HEK293 (cell line): ENCODE measurements around the gene PRG2.
A peak's percentile ranks its signal among the peaks of the same experiment; 100 is the strongest.

Source experiments
- CTCF ChIA-PET: fragments of 350-600 bp; formaldehyde crosslinking; extraction: SDS; loops from one replicate; lab custom pipeline; 2021; ENCODE audit warnings: antibody characterized with exemption; lab: Yijun Ruan, JAX
- POLR2A ChIA-PET: fragments of 300-600 bp; formaldehyde crosslinking; extraction: SDS; loops from one replicate; lab custom pipeline; 2020; ENCODE audit warnings: antibody characterized with exemption, inconsistent platforms; lab: Yijun Ruan, JAX
- H3K27ac ChIP-seq: fragments of 200-500 bp; sonication (Bioruptor generic); 2 replicates; pipeline ENCODE4 v1.5.1; 2014; ENCODE audit warnings: low read depth, low read length, control low read depth, inconsistent platforms; ENCODE audit errors: extremely low read depth
- H3K36me3 ChIP-seq, 2 experiments: fragments of 200-500 bp in 1 of 2; sonication (Bioruptor generic) in 1 of 2; 1 replicate in 1 of 2; 2 replicates in 1 of 2; pipeline ENCODE4 v1.5.1; 2014 to 2017; ENCODE audit warnings: inconsistent platforms in 2 of 2, low read length in 2 of 2; ENCODE audit not compliant: control insufficient read depth in 2 of 2, insufficient read depth in 1 of 2
- H3K4me1 ChIP-seq: fragments of 200-500 bp; sonication (Bioruptor generic); 2 replicates; pipeline ENCODE4 v1.5.1; 2014; ENCODE audit warnings: mild to moderate bottlenecking, low read length, inconsistent platforms; ENCODE audit not compliant: control insufficient read depth, insufficient read depth
- H3K4me3 ChIP-seq: 2 replicates; pipeline ENCODE4 v1.5.1; 2011; ENCODE audit warnings: low read depth, mild to moderate bottlenecking, control low read depth, low read length, moderate library complexity
- H3K9me3 ChIP-seq: fragments of 200-500 bp; sonication (Bioruptor generic); 2 replicates; pipeline ENCODE4 v1.5.1; 2014; ENCODE audit warnings: low read depth, low read length, inconsistent platforms; ENCODE audit not compliant: control insufficient read depth, insufficient read depth
- EGR2 ChIP-seq: fragments of 450-650 bp; formaldehyde crosslinking; IDR thresholded peaks from 2 replicates; pipeline ENCODE4 v1.5.1; 2016; ENCODE audit warnings: low read depth, missing biosample characterization, missing genetic modification characterization
- FEZF1 ChIP-seq: fragments of 450-650 bp; formaldehyde crosslinking; IDR thresholded peaks from 2 replicates; pipeline ENCODE4 v1.5.1; 2016; ENCODE audit warnings: missing biosample characterization, missing genetic modification characterization
- GLI4 ChIP-seq: fragments of 450-650 bp; formaldehyde crosslinking; IDR thresholded peaks from 2 replicates; pipeline ENCODE4 v1.5.1; 2016; ENCODE audit warnings: missing biosample characterization, missing genetic modification characterization
- RBAK ChIP-seq: fragments of 450-650 bp; formaldehyde crosslinking; IDR thresholded peaks from 2 replicates; pipeline ENCODE4 v1.5.1; 2016; ENCODE audit warnings: missing biosample characterization, missing genetic modification characterization
- REPIN1 ChIP-seq: fragments of 450-650 bp; formaldehyde crosslinking; IDR thresholded peaks from 2 replicates; pipeline ENCODE4 v1.5.1; 2017; ENCODE audit warnings: missing biosample characterization, missing genetic modification characterization, low read depth
- ZBTB20 ChIP-seq: fragments of 450-650 bp; formaldehyde crosslinking; IDR thresholded peaks from 2 replicates; pipeline ENCODE4 v1.5.1; 2016; ENCODE audit warnings: missing biosample characterization, missing genetic modification characterization
- ZBTB8A ChIP-seq: fragments of 450-650 bp; formaldehyde crosslinking; IDR thresholded peaks from 2 replicates; pipeline ENCODE4 v1.5.1; 2016; ENCODE audit warnings: missing biosample characterization, missing genetic modification characterization
- ZFP69B ChIP-seq: fragments of 450-650 bp; formaldehyde crosslinking; IDR thresholded peaks from 2 replicates; pipeline ENCODE4 v1.5.1; 2016; ENCODE audit warnings: missing biosample characterization, missing genetic modification characterization
- ZNF121 ChIP-seq: fragments of 450-650 bp; formaldehyde crosslinking; IDR thresholded peaks from 2 replicates; pipeline ENCODE4 v1.5.1; 2016; ENCODE audit warnings: missing biosample characterization, missing genetic modification characterization
- ZNF140 ChIP-seq: fragments of 450-650 bp; formaldehyde crosslinking; IDR thresholded peaks from 2 replicates; pipeline ENCODE4 v1.5.1; 2016; ENCODE audit warnings: missing biosample characterization, missing genetic modification characterization
- ZNF16 ChIP-seq: fragments of 450-650 bp; formaldehyde crosslinking; IDR thresholded peaks from 2 replicates; pipeline ENCODE4 v1.5.1; 2016; ENCODE audit warnings: low read depth, missing biosample characterization, missing genetic modification characterization
- ZNF2 ChIP-seq: fragments of 450-650 bp; formaldehyde crosslinking; IDR thresholded peaks from 2 replicates; pipeline ENCODE4 v1.5.1; 2016; ENCODE audit warnings: missing biosample characterization, missing genetic modification characterization
- ZNF221 ChIP-seq: fragments of 450-650 bp; formaldehyde crosslinking; IDR thresholded peaks from 2 replicates; pipeline ENCODE4 v1.5.1; 2017; ENCODE audit warnings: missing biosample characterization, missing genetic modification characterization, borderline replicate concordance
- ZNF48 ChIP-seq: fragments of 450-650 bp; formaldehyde crosslinking; IDR thresholded peaks from 2 replicates; pipeline ENCODE4 v1.5.1; 2016; ENCODE audit warnings: missing biosample characterization, missing genetic modification characterization
- ZNF530 ChIP-seq: fragments of 450-650 bp; formaldehyde crosslinking; IDR thresholded peaks from 2 replicates; pipeline ENCODE4 v1.5.1; 2016; ENCODE audit warnings: low read depth, missing biosample characterization, missing genetic modification characterization
- ZNF549 ChIP-seq: fragments of 450-650 bp; IDR thresholded peaks from 2 replicates; pipeline ENCODE4 v1.5.1; 2018; ENCODE audit warnings: missing biosample characterization, missing genetic modification characterization, mild to moderate bottlenecking, inconsistent platforms, moderate library complexity
- ZNF585B ChIP-seq: fragments of 450-650 bp; formaldehyde crosslinking; IDR thresholded peaks from 2 replicates; pipeline ENCODE4 v1.5.1; 2016; ENCODE audit warnings: missing biosample characterization, missing genetic modification characterization
- ZNF624 ChIP-seq: fragments of 450-650 bp; formaldehyde crosslinking; IDR thresholded peaks from 2 replicates; pipeline ENCODE4 v1.5.1; 2017; ENCODE audit warnings: missing biosample characterization, missing genetic modification characterization
- ZSCAN30 ChIP-seq: fragments of 450-650 bp; IDR thresholded peaks from 2 replicates; pipeline ENCODE4 v1.5.1; 2018; ENCODE audit warnings: missing biosample characterization, mild to moderate bottlenecking, missing genetic modification characterization, moderate library complexity
- TF ChIP-seq, protein P1 (sequence below): fragments of 450-650 bp; formaldehyde crosslinking; optimal IDR thresholded peaks from 2 replicates; pipeline ENCODE3; 2016; ENCODE audit warnings: missing biosample characterization, mild to moderate bottlenecking, missing genetic modification characterization
- TF ChIP-seq, protein P2 (sequence below): fragments of 450-650 bp; formaldehyde crosslinking; IDR thresholded peaks from 2 replicates; pipeline ENCODE4 v1.5.1; 2017; ENCODE audit warnings: missing biosample characterization, mild to moderate bottlenecking, missing genetic modification characterization, moderate library complexity
- TF ChIP-seq, protein P3 (sequence below): fragments of 450-650 bp; IDR thresholded peaks from 2 replicates; pipeline ENCODE4 v1.5.1; 2018; ENCODE audit warnings: missing biosample characterization, mild to moderate bottlenecking, missing genetic modification characterization
- TF ChIP-seq, protein P4 (sequence below): fragments of 450-650 bp; formaldehyde crosslinking; IDR thresholded peaks from 2 replicates; pipeline ENCODE4 v1.5.1; 2016; ENCODE audit warnings: missing biosample characterization, missing genetic modification characterization
- TF ChIP-seq, protein P5 (sequence below): fragments of 450-650 bp; formaldehyde crosslinking; IDR thresholded peaks from 2 replicates; pipeline ENCODE4 v1.5.1; 2016; ENCODE audit warnings: missing biosample characterization, missing genetic modification characterization, borderline replicate concordance
- TF ChIP-seq, protein P6 (sequence below): fragments of 450-650 bp; formaldehyde crosslinking; IDR thresholded peaks from 2 replicates; pipeline ENCODE4 v1.5.1; 2016; ENCODE audit warnings: missing biosample characterization, missing genetic modification characterization

The PRG2 gene

DNA sequence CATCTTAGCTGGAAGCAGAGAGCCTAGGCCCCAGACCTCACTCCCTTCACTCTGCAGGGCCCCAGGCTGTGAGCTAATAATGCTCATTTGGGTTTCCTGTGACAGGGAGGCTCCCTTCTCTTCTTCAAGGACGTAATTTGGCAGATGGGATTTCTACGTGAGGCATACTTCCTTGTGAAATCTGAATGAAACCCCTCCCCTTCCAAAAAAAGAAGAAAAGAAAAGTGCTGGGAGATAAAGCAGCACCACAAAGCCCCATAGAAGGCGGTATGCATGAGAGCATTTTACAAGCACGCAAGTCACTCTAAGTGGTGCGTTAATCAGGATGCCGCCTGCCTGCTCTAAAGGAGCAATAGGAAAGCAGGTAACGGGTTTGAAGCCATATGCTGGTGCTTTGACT lies 46.6 kb downstream of the PRG2 start:
- no peak for TF ChIP-seq EGR2 (tag by site-specific recombination)
- TF ChIP-seq ZNF140 (tag by site-specific recombination): no peak
- TF ChIP-seq, protein P1, sequence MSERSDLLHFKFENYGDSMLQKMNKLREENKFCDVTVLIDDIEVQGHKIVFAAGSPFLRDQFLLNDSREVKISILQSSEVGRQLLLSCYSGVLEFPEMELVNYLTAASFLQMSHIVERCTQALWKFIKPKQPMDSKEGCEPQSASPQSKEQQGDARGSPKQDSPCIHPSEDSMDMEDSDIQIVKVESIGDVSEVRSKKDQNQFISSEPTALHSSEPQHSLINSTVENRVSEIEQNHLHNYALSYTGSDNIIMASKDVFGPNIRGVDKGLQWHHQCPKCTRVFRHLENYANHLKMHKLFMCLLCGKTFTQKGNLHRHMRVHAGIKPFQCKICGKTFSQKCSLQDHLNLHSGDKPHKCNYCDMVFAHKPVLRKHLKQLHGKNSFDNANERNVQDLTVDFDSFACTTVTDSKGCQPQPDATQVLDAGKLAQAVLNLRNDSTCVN: no peak
- TF ChIP-seq REPIN1 (tag by site-specific recombination): no peak
- no peak for TF ChIP-seq ZNF530 (tag by site-specific recombination)
- TF ChIP-seq, protein P2, sequence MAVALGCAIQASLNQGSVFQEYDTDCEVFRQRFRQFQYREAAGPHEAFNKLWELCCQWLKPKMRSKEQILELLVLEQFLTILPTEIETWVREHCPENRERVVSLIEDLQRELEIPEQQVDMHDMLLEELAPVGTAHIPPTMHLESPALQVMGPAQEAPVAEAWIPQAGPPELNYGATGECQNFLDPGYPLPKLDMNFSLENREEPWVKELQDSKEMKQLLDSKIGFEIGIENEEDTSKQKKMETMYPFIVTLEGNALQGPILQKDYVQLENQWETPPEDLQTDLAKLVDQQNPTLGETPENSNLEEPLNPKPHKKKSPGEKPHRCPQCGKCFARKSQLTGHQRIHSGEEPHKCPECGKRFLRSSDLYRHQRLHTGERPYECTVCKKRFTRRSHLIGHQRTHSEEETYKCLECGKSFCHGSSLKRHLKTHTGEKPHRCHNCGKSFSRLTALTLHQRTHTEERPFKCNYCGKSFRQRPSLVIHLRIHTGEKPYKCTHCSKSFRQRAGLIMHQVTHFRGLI (tag by site-specific recombination): no peak
- TF ChIP-seq ZNF585B (tag by site-specific recombination): no peak
- no peak for TF ChIP-seq ZNF2 (tag by site-specific recombination)
- TF ChIP-seq, protein P3, sequence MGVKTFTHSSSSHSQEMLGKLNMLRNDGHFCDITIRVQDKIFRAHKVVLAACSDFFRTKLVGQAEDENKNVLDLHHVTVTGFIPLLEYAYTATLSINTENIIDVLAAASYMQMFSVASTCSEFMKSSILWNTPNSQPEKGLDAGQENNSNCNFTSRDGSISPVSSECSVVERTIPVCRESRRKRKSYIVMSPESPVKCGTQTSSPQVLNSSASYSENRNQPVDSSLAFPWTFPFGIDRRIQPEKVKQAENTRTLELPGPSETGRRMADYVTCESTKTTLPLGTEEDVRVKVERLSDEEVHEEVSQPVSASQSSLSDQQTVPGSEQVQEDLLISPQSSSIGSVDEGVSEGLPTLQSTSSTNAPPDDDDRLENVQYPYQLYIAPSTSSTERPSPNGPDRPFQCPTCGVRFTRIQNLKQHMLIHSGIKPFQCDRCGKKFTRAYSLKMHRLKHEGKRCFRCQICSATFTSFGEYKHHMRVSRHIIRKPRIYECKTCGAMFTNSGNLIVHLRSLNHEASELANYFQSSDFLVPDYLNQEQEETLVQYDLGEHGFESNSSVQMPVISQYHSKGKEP (tag by site-specific recombination): peak; percentile 86
- TF ChIP-seq, protein P4, sequence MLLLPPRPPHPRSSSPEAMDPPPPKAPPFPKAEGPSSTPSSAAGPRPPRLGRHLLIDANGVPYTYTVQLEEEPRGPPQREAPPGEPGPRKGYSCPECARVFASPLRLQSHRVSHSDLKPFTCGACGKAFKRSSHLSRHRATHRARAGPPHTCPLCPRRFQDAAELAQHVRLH (tag by site-specific recombination): no peak
- no peak for TF ChIP-seq ZNF16 (tag by site-specific recombination)
- TF ChIP-seq RBAK (tag by site-specific recombination): no peak
- TF ChIP-seq GLI4: no peak
- no peak for TF ChIP-seq ZNF549
- no peak for TF ChIP-seq ZNF48
- TF ChIP-seq, protein P5, sequence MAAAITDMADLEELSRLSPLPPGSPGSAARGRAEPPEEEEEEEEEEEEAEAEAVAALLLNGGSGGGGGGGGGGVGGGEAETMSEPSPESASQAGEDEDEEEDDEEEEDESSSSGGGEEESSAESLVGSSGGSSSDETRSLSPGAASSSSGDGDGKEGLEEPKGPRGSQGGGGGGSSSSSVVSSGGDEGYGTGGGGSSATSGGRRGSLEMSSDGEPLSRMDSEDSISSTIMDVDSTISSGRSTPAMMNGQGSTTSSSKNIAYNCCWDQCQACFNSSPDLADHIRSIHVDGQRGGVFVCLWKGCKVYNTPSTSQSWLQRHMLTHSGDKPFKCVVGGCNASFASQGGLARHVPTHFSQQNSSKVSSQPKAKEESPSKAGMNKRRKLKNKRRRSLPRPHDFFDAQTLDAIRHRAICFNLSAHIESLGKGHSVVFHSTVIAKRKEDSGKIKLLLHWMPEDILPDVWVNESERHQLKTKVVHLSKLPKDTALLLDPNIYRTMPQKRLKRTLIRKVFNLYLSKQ: no peak
- no peak for TF ChIP-seq ZSCAN30 (tag by site-specific recombination)
- no peak for TF ChIP-seq ZNF624
- peak; percentile 45; the same call in 1 of the 2 replicates for TF ChIP-seq FEZF1
- no peak for TF ChIP-seq ZNF121
- no peak for TF ChIP-seq ZFP69B (tag by site-specific recombination)
- TF ChIP-seq, protein P6, sequence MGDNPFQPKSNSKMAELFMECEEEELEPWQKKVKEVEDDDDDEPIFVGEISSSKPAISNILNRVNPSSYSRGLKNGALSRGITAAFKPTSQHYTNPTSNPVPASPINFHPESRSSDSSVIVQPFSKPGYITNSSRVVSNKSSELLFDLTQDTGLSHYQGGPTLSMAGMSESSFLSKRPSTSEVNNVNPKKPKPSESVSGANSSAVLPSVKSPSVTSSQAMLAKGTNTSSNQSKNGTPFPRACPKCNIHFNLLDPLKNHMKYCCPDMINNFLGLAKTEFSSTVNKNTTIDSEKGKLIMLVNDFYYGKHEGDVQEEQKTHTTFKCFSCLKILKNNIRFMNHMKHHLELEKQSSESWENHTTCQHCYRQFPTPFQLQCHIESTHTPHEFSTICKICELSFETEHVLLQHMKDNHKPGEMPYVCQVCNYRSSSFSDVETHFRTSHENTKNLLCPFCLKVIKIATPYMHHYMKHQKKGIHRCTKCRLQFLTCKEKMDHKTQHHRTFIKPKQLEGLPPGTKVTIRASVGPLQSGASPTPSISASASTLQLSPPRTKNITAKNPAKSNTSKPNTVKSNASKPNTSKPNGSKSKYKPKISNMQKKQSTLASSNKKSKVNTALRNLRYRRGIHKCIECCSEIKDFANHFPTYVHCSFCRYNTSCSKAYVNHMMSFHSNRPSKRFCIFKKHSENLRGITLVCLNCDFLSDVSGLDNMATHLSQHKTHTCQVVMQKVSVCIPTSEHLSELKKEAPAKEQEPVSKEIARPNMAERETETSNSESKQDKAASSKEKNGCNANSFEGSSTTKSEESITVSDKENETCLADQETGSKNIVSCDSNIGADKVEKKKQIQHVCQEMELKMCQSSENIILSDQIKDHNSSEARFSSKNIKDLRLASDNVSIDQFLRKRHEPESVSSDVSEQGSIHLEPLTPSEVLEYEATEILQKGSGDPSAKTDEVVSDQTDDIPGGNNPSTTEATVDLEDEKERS (tag by site-specific recombination): no peak
- TF ChIP-seq ZNF221 (tag by site-specific recombination): no peak
- peak; percentile 83 for TF ChIP-seq ZBTB20 (tag by site-specific recombination)
- no peak for TF ChIP-seq ZBTB8A (tag by site-specific recombination)
- Histone ChIP-seq H3K9me3 (no peaks in the 10 kb centered on the region), H3K36me3 (no peaks in the 10 kb centered on the region), H3K4me3 (no peak overlapping the region), H3K27ac (no peak overlapping the region), H3K4me1 (no peaks in the 10 kb centered on the region)
- CTCF ChIA-PET: interaction anchor here (0.6 to 1.8 kb wide), 8 partner anchors 75 to 1170 kb away, joined by 3 to 5 read pairs (median 4); no protein-coding TSS in a partner anchor
- POLR2A ChIA-PET: no interaction called here
